ENCODE results near the gene YPEL2.
"Not testable (repeated sequence)": the region's sequence is repeated elsewhere in the genome, so short reads cannot be mapped to it uniquely, and the experiment has no call there.

The YPEL2 gene

DNA sequence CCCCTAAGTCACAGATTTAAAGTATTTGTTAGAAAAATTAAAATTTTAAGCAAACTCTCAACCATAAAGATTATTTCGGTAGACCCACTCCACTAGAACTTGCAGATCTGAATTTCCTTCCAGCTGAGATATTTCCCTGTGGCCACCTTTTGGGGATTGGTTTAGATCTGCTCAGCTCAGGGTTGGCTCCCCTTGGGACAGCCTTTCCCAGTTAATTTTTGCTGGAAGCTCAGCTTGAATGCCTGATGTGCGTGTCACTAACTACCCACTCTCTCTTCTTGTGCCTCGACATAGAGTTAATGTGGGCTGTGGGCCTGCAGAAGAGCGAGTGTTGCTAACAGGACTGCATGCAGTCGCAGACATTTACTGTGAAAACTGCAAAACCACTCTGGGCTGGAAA lies 57.6 kb downstream of the YPEL2 start:
- TF ChIP-seq EZH2 (IDR thresholded peaks at IDR 0.05; ENCODE audit: borderline replicate concordance, low read depth, low read length, severe bottlenecking): no peak
- H2AFZ ChIP-seq (ENCODE audit: low read depth, low read length): no peak overlapping the region
- H3K9me3 ChIP-seq (ENCODE audit: insufficient read depth, low read length, severe bottlenecking): no peaks in the 10 kb centered on the region
- ATAC-seq (ENCODE audit: insufficient read depth, low read depth) (no peak), DNase-seq (no peak)
- H3K4me3 ChIP-seq (ENCODE audit: low read depth in 1 of 2, low read length in 2 of 2): no peak overlapping the region
- H3K27me3 ChIP-seq (ENCODE audit: insufficient read depth, low read length, poor library complexity): no peaks in the 10 kb centered on the region
- no peaks in the 10 kb centered on the region for H3K4me1 ChIP-seq (ENCODE audit: insufficient read depth, low read length)
- H3K9ac ChIP-seq (ENCODE audit: low read depth, low read length): no peak overlapping the region
- H3K79me2 ChIP-seq (ENCODE audit: insufficient read depth, low read length): no peaks in the 10 kb centered on the region
- H4K20me1 ChIP-seq (ENCODE audit: insufficient read depth, low read length): no peaks in the 10 kb centered on the region
- H3K36me3 ChIP-seq (ENCODE audit: insufficient read depth, low read length): no peaks in the 10 kb centered on the region
- no peak overlapping the region for H3K27ac ChIP-seq (ENCODE audit: low read length)
- H3K4me2 ChIP-seq (ENCODE audit: insufficient read depth, low read length): no peak overlapping the region

GRCh38 chr17:59391021-59391420 lies 59.6 kb downstream of the YPEL2 start:
- Histone ChIP-seq H2AFZ (ENCODE audit: low read depth, low read length) (no peak overlapping the region), H3K36me3 (ENCODE audit: insufficient read depth, low read length) (no peaks in the 10 kb centered on the region), H3K9me3 (ENCODE audit: insufficient read depth, low read length, severe bottlenecking) (no peaks in the 10 kb centered on the region), H4K20me1 (ENCODE audit: insufficient read depth, low read length) (no peaks in the 10 kb centered on the region), H3K27me3 (ENCODE audit: insufficient read depth, low read length, poor library complexity) (no peaks in the 10 kb centered on the region), H3K79me2 (ENCODE audit: insufficient read depth, low read length) (no peaks in the 10 kb centered on the region), H3K4me1 (ENCODE audit: insufficient read depth, low read length) (no peaks in the 10 kb centered on the region), H3K4me3 (ENCODE audit: low read depth in 1 of 2, low read length in 2 of 2) (no peak overlapping the region), H3K27ac (ENCODE audit: low read length) (no peak overlapping the region), H3K9ac (ENCODE audit: low read depth, low read length) (no peak overlapping the region), H3K4me2 (ENCODE audit: insufficient read depth, low read length) (no peak overlapping the region)
- no peak for ATAC-seq (ENCODE audit: insufficient read depth, low read depth)
- no peak for TF ChIP-seq EZH2 (IDR thresholded peaks at IDR 0.05; ENCODE audit: borderline replicate concordance, low read depth, low read length, severe bottlenecking)
- TF ChIP-seq, protein P1, sequence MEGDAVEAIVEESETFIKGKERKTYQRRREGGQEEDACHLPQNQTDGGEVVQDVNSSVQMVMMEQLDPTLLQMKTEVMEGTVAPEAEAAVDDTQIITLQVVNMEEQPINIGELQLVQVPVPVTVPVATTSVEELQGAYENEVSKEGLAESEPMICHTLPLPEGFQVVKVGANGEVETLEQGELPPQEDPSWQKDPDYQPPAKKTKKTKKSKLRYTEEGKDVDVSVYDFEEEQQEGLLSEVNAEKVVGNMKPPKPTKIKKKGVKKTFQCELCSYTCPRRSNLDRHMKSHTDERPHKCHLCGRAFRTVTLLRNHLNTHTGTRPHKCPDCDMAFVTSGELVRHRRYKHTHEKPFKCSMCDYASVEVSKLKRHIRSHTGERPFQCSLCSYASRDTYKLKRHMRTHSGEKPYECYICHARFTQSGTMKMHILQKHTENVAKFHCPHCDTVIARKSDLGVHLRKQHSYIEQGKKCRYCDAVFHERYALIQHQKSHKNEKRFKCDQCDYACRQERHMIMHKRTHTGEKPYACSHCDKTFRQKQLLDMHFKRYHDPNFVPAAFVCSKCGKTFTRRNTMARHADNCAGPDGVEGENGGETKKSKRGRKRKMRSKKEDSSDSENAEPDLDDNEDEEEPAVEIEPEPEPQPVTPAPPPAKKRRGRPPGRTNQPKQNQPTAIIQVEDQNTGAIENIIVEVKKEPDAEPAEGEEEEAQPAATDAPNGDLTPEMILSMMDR (IDR thresholded peaks at IDR 0.05; ENCODE audit: borderline replicate concordance, extremely low read depth, low read length, poor library complexity, severe bottlenecking): no peak
- DNase-seq: no peak

DNA sequence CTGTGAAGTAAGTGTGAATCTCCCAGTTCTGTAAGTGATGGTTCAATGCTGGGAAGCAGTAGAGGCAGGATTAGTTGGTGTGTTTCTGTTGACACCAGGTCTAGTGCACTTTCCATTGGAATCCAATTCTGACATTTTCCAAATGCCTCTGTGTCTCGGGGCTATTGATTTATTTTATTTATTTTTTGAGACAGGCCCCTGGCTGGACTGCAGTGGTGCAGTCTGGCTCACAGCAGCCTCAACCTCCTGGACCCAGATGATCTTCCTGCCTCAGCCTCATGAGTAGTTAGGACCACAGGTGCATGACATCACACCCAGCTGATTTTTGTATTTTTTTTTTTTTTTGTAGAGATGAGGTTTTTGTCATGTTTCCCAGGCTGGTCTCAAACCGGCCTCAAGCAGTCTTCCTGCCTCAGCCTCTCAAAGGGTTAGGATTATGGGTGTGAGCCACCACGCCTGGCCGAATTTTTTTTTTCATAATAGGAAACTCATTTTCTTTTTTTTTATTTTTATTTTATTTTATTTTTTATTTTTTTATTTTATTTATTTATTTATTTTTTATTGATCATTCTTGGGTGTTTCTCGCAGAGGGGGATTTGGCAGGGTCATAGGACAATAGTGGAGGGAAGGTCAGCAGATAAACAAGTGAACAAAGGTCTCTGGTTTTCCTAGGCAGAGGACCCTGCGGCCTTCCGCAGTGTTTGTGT lies 61.7 kb downstream of the YPEL2 start:
- DNase-seq (no peak), ATAC-seq (ENCODE audit: insufficient read depth, low read depth) (no peak)
- no peaks in the 10 kb centered on the region for H3K27me3 ChIP-seq (ENCODE audit: insufficient read depth, low read length, poor library complexity)
- no peak overlapping the region for H3K27ac ChIP-seq (ENCODE audit: low read length)
- no peak overlapping the region for H3K9ac ChIP-seq (ENCODE audit: low read depth, low read length)
- H4K20me1 ChIP-seq (ENCODE audit: insufficient read depth, low read length): no peaks in the 10 kb centered on the region
- H3K9me3 ChIP-seq (ENCODE audit: insufficient read depth, low read length, severe bottlenecking): no peaks in the 10 kb centered on the region
- no peaks in the 10 kb centered on the region for H3K79me2 ChIP-seq (ENCODE audit: insufficient read depth, low read length)
- H3K36me3 ChIP-seq (ENCODE audit: insufficient read depth, low read length): no peaks in the 10 kb centered on the region
- no peak overlapping the region for H2AFZ ChIP-seq (ENCODE audit: low read depth, low read length)
- H3K4me3 ChIP-seq (ENCODE audit: low read depth in 1 of 2, low read length in 2 of 2): no peak overlapping the region
- no peaks in the 10 kb centered on the region for H3K4me1 ChIP-seq (ENCODE audit: insufficient read depth, low read length)
- H3K4me2 ChIP-seq (ENCODE audit: insufficient read depth, low read length): no peak overlapping the region
- TF ChIP-seq EZH2 (IDR thresholded peaks at IDR 0.05; ENCODE audit: borderline replicate concordance, low read depth, low read length, severe bottlenecking): no peak
- TF ChIP-seq, protein P1 (IDR thresholded peaks at IDR 0.05; ENCODE audit: borderline replicate concordance, extremely low read depth, low read length, poor library complexity, severe bottlenecking): no peak

GRCh38 chr17:59393742-59394410 lies 62.4 kb downstream of the YPEL2 start:
- H3K27ac ChIP-seq (ENCODE audit: low read length); H3K4me2 ChIP-seq (ENCODE audit: insufficient read depth, low read length); H3K27me3 ChIP-seq (ENCODE audit: insufficient read depth, low read length, poor library complexity); H4K20me1 ChIP-seq (ENCODE audit: insufficient read depth, low read length); H3K4me1 ChIP-seq (ENCODE audit: insufficient read depth, low read length); H2AFZ ChIP-seq (ENCODE audit: low read depth, low read length); H3K9ac ChIP-seq (ENCODE audit: low read depth, low read length); H3K9me3 ChIP-seq (ENCODE audit: insufficient read depth, low read length, severe bottlenecking); DNase-seq; ATAC-seq (ENCODE audit: insufficient read depth, low read depth); H3K4me3 ChIP-seq (ENCODE audit: low read depth in 1 of 2, low read length in 2 of 2); H3K36me3 ChIP-seq (ENCODE audit: insufficient read depth, low read length); H3K79me2 ChIP-seq (ENCODE audit: insufficient read depth, low read length): not testable (repeated sequence)

Measured in DND-41 (cell line).